IPS-NIHi7 (cell line): Measurements from ENCODE around the gene COX5B.
A peak's percentile ranks its signal among the peaks of the same experiment; 100 is the strongest.
"Not testable (repeated sequence)": the region's sequence is repeated elsewhere in the genome, so short reads cannot be mapped to it uniquely, and the experiment has no call there.

Source experiments
- DNase-seq: peaks from one replicate; pipeline ENCODE4 v3.0.0; 2012; ENCODE audit warnings: mixed read lengths; ENCODE audit errors: extremely low spot score

Gene COX5B

DNA sequence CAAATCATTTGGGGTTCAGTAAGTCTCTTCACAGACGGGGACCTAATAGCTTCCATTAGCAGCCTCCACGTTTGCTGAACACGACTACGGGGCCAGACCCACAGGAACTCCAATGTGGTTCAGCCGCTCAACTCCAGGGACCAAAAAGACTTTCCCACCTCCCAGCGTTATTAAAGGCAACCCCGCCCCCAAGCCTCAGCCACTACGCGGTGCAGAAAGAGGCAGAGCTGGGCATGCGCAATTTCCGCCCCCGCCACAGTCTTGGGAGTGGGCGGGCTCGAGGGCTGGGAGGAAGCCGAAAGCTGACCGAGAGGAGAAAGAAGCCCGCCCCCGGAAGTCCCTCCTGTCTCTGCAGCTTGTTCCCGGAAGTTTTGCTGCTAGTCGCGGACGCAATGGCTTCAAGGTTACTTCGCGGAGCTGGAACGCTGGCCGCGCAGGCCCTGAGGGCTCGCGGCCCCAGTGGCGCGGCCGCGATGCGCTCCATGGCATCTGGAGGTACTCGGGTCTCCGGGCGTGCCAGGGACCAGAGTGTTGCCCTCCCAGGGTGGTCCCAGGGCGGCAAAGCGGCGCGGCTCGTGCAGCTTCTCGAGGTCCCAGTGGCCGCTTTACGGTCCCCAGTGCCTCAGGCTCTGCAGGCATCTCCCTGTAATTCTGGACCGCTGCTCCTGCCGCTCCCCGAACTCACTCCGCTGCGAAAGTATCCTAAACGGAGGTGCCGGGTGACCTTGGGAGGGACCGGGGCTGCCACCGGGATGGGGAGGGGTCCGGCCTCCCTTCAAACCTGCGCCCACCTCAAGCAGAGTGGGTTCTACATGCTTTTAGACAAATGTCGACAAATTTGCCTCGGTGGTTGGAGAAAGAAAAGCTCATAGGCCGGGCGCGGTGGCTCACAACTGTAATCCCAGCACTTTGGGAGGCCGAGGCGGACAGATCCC, at the start of gene COX5B:
Gene COX5B, plus strand, starts transcription at position 368 of the 935 bp plus-strand sequence. Its CDS starts 25 bp downstream, at position 393.
- DNase-seq = peak; percentile 99

- DNase-seq = not testable (repeated sequence)
These were observed 49.7 kb upstream of the COX5B start for GRCh38 chr2:97596180-97596579.

GRCh38 chr2:97601537-97601936, 44.3 kb upstream of the COX5B start:
- not testable (repeated sequence) for DNase-seq

- DNase-seq = not testable (repeated sequence)
These were observed 40.8 kb upstream of the COX5B start for GRCh38 chr2:97605109-97605508.

GRCh38 chr2:97605524-97606339, 40.1 kb upstream of the COX5B start:
- DNase-seq = not testable (repeated sequence)

DNA sequence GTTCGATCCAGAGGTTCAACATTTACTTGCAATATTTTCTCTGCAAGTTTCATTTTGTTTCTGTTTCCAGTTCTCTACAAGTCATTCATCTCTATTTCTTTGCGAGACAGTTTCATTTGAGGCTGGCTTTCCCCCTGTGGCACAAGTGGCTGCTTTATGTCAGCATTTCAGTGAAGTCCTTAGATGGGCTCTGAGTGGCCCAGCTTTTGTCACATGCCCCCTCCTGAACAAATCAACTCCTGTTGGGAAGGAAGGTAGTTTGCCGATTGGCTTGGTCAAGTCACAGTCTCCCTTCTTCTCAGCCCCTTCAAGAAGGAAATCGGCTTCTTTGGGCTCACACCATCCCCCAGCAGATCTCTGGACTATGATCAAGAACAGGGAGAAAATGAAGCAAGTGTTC, 37.1 kb upstream of the COX5B start:
- DNase-seq = not testable (repeated sequence)

DNA sequence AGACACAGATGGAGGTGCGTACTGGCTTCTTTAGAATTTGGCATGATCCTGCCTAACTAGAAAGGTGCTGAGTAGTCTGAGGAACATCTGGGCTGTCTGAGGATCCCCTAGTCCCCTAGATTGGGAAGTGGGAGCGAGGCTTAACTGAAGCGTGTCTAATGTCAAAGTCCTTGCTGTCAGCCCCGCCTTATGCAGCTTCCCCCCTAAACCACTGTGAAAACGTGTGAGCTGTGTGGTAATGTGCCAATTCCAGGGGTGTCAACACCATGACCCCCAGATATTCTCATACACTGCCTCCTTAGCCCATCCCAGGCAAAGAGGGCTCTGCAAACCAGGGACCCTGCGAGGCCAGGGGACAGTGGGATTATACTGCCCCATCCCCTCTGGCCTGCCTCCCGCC, 34.0 kb upstream of the COX5B start:
- not testable (repeated sequence) for DNase-seq

- not testable (repeated sequence) for DNase-seq
These were observed 30.1 kb upstream of the COX5B start for GRCh38 chr2:97615746-97616145.

GRCh38 chr2:97617911-97618310, 28.0 kb upstream of the COX5B start:
- DNase-seq = no peak

- DNase-seq = not testable (repeated sequence)
These were observed 26.7 kb upstream of the COX5B start for GRCh38 chr2:97618939-97619827.

DNA sequence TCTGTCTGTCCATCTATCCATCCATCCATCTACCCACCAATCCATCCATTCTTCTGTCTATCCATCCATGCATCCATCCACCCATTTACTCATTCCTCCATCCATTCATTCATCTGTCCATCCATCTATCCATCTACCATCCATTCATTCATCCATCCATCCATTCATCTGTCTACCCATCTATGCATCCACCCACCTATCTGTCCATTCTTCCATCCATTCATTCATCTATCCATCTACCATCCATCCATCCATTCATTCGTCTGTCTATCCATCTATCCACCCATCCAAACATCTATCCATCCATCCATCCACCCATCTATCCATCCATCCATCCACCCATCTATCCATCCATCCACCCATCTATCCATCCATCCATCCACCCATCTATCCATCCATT, 25.4 kb upstream of the COX5B start:
- not testable (repeated sequence) for DNase-seq

DNA sequence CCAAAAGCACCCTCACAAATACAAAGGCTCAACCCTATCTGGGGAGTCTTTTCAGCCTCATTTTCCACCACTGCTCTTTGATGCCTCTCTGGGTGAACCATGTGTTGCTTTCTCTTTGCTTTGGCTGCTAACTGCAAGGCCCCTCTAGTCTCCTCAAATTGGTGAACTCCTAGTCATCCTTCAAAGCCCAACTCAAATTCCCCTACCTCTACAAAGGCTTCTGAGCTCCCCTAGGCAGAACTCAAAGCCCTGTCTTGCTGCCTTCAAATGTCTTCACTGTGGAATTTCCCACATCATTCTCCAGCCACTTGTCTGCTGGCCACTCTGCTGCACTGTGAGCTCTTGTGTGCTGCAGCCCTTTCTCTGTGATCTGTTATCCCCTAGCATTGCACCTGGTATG, 22.9 kb upstream of the COX5B start:
- DNase-seq = not testable (repeated sequence)

- DNase-seq = not testable (repeated sequence)
These were observed 20.4 kb upstream of the COX5B start for GRCh38 chr2:97625354-97626048.

DNA sequence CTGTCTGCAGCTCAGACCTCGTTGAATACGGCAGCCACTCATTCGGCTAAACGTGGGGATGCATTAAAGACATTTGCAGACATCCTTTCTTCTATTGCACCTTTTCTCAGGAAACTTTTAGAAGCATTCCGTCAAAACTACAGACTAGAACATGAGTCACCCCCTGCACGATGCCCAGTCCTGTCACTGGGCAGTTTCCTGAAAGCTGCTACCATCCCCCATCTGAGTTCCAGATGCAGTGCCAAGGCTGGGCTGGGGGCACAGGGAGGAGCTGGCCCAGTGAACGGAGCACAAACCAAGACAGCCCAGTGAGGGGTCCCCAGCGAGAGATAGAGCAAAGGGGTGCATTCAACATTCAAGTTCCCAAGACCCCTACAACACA, 19.8 kb upstream of the COX5B start:
- DNase-seq = not testable (repeated sequence)

DNA sequence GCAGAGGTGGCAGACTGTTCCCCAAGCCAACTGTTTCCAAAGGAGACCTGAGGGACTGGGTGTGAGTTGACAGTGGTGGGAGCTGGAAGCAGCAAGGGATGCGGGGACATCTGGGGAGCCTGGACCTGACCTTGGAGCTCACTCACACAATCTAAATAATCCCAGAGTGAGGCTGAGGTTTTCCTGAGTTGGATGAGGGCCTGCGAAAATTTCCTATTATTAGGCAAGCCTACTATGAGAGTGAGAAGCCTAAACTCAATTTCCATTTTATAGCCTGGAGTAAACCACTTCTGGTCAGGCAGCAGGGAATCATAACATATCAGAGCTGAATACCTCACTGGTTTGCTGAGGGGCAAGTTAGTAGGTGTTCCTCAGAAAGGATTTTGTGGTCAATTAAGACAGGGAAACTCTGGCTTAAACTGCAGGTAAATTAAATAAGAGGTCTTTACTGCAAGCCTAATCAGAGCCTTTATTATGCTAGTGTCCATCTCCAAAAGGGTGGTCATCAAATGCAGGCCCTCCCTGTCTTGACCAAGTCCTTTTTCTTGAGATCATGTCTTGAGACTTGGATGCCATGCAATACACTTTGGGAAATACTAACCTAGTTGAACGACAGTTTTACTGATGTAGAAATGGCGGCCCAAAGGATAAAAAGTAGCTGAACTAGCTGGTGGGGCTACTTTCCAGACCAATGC, 1.7 kb upstream of the COX5B start:
- DNase-seq = no peak

- peak; percentile 56 for DNase-seq
These were observed 659 bp upstream of the COX5B start for GRCh38 chr2:97645112-97645694.

GRCh38 chr2:97646977-97647376, 1.1 kb downstream of the COX5B start:
- no peak for DNase-seq

DNA sequence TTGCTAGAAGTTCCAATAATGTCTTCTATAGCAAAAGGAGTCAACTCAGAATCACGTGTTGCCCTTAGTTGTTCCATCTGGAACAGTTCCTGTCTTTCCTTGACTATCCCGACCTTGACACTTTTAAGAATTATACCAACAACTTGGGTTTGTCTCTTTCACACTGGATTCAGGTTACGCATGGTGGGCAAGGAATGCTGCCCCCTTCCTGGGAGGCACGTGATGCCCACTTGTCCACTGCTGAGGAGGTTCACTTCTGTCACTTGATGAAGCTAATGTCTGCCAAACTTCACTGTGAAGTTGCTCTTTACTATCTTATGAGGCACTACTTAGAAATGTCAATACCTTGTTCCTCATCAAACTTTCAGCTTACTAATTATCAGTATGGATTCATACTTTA, 5.3 kb downstream of the COX5B start:
- DNase-seq = no peak

DNA sequence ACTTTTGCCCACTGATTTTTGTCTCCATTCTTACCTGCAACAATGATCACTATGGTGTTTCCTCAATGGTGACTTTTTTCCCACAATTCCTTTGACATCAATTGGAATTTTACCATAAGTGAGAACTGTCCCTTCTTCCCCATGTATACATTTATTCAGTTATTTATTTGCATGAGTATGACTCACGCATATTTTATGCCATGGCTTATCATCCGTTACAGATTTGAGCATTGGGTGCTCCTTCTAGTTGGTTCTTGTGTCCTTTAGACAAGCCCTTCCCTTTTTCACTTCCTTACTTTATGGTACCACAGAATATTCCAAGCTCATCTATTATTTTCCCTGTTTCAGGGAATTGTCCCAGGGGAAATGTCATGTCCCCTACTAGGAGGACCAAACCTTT, 7.6 kb downstream of the COX5B start:
- DNase-seq = no peak

DNA sequence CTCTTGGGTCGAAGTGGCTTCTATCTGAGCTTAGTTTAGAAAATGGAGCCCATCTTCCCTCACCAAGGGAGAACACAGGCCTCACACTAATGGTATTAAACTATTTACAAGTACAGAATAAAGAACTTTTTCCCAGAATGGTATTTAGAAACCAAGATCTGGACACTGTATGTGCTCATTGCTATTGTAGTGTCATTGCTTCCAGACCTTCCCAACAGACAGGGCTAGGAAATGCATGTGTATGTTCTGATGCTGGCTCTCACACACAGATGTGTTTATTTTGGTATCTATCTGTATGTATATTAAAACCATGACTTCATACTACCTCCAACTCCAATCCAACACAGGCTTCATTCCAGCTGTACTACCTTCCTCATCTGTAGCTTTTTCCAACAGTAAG, 8.0 kb downstream of the COX5B start:
- DNase-seq = no peak
